GM18520 (cell line): ENCODE results near the gene AMH.
"Not testable (repeated sequence)": the region's sequence is repeated elsewhere in the genome, so short reads cannot be mapped to it uniquely, and the experiment has no call there.

ENCODE experiments used
- ATAC-seq: cut with Tn5 transposase; IDR thresholded peaks from one replicate; pipeline ENCODE4 v1.9.1; 2021; ENCODE audit not compliant: unreplicated experiment

AMH gene

GRCh38 chr19:2269244-2270156, 20.4 kb downstream of the AMH start:
- peak; percentile 44 for ATAC-seq

GRCh38 chr19:2270157-2270422, 21.0 kb downstream of the AMH start:
- no peak for ATAC-seq

DNA sequence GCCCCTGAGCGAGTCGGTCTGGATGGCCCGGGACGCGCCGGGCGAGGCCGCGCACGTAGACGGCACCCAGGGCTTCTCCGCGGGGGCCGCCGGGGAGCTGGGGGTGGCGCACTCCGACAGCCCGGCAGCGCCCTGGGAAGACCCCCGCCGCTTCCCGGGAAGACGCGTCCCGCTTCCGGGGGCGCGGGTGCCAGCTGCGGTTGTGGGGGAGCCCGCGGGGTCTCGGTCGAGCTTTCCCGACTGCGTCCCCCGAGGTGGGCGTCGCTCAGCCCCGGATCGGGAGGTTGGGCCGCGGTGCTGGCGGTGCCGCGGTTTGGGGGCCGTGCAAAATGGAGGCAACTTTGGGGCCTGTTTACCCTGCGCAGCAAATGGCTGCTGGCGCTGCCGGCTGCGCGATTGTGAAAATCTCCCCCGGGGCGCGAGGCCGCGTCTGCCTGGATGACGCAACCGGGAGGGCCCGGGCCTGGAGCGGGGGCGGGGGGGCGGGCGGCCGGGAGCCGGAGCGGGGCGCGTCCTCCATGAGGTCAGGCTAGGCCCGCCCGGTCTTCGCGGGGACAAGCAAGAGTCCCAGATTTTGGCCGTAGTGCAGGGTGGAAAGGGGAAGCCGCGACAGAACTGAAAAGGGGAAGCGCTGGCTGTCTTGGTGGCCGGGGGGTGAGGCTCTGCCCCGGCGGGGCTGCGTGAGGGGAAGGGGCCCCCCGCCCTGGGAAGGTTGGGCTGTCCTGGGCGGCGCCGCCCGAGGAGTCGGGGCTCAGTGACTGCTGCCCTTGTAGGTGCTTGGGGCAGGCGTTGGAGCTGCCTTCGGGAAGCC, 21.5 kb downstream of the AMH start:
- ATAC-seq: no peak

DNA sequence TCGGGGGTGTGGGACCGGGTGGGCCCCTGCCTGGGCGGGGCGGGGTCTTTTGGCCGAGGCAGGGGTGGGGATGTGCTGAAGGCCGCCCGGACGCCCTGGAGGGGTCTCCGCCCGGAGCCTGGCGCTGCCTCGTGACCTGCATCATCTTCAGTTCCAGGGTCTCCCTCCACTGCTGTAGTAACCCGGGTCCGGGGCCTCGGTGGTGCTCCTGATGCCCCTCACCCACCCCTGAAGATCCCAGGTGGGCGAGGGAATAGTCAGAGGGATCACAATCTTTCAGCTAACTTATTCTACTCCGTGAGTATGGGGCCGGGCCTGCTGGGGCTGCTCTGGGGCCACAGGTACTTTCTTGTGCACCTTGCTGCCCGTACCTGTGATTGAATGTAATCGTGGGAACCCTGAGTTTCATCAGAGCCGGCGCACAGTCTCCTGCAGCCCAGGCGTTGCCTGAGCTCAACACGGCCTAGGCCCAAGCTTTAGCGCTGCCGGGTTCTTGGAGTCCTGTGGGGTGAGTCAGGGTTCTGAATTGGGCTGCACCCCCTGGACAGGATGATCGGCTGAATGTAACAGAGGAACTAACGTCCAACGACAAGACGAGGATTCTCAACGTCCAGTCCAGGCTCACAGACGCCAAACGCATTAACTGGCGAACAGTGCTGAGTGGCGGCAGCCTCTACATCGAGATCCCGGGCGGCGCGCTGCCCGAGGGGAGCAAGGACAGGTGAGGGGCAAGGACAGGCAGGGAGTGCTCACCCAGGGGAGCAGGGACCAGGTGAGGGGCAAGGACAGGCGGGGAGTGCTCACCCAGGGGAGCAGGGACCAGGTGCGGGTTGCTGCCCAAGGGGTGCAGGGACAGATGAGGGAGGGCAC, 22.3 kb downstream of the AMH start:
- ATAC-seq: no peak

- no peak for ATAC-seq
Observed at GRCh38 chr19:2273356-2274184, 24.4 kb downstream of the AMH start.

- ATAC-seq: no peak
Observed at GRCh38 chr19:2274185-2274711, 25.1 kb downstream of the AMH start.

GRCh38 chr19:2274931-2275535, 25.9 kb downstream of the AMH start:
- ATAC-seq: no peak

GRCh38 chr19:2275588-2276428, 26.7 kb downstream of the AMH start:
- ATAC-seq: no peak

DNA sequence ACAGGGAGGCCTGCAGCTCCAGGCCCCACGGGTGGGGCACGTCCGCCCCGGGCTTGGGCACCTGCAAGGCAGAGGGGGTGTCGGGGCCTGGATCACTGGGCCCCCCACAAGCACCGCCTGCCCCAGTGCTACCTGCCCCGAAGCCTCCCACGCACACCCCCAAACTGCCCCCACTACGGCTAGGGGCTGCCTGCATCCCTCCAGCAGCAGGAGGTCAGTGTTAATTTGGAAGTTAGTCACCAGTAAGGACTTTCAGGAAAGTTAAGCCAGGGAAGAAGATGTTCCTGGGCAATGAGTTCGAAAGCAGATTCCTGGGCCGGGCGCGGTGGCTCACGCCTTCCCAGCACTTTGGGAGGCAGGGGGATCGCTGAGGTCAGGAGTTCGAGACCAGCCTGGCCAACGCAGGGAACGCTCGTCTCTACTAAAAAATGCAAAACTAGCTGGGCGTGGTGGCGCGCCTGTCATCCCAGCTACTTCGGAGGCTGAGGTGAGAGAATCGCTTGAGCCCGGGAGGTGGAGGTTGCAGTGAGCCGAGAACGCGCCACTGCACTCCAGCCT, 27.4 kb downstream of the AMH start:
- no peak for ATAC-seq

GRCh38 chr19:2277138-2277537, 28.0 kb downstream of the AMH start:
- ATAC-seq: no peak

GRCh38 chr19:2278459-2279158, 29.5 kb downstream of the AMH start:
- ATAC-seq: no peak

GRCh38 chr19:2280633-2281264, 31.6 kb downstream of the AMH start:
- no peak for ATAC-seq

- not testable (repeated sequence) for ATAC-seq
Observed at GRCh38 chr19:2281265-2282061, 32.3 kb downstream of the AMH start.

GRCh38 chr19:2282062-2282861, 33.1 kb downstream of the AMH start, which contains the start of gene PEAK3:
TSS of gene PEAK3 (minus strand) at chr19:2282175. CDS start at chr19:2280931, 1,244 bp downstream.
- no peak for ATAC-seq

- ATAC-seq: no peak
Observed at GRCh38 chr19:2282862-2283237, 33.7 kb downstream of the AMH start.
